SJCRH30 (cell line): Measurements from ENCODE around the gene OR6C76. TPM values are rescaled to one million over a fixed set of nuclear protein-coding genes. Genes with fewer than 3 reads are reported as not detected.
"Not testable (repeated sequence)": the region's sequence is repeated elsewhere in the genome, so short reads cannot be mapped to it uniquely, and the experiment has no call there.

Experiments used
- DNase-seq, 2 experiments: peaks; one replicate each; pipeline ENCODE4 v3.0.0-alpha.2; 2015 to 2020
- H3K27ac ChIP-seq: fragments of 250-450 bp; sonication (Bioruptor Pico); 2 replicates; pipeline ENCODE4 v1.5.1; 2020; ENCODE audit warnings: mild to moderate bottlenecking, moderate library complexity
- H3K27me3 ChIP-seq: fragments of 250-450 bp; sonication (Bioruptor Pico); 2 replicates; pipeline ENCODE4 v1.5.1; 2020; ENCODE audit warnings: mild to moderate bottlenecking, moderate library complexity
- H3K36me3 ChIP-seq: fragments of 250-450 bp; sonication (Bioruptor Pico); 2 replicates; pipeline ENCODE4 v1.5.1; 2020; ENCODE audit warnings: mild to moderate bottlenecking, moderate library complexity
- H3K4me1 ChIP-seq: fragments of 250-450 bp; sonication (Bioruptor Pico); 2 replicates; pipeline ENCODE4 v1.5.1; 2020; ENCODE audit warnings: mild to moderate bottlenecking, moderate library complexity
- H3K4me3 ChIP-seq: fragments of 250-450 bp; sonication (Bioruptor Pico); 2 replicates; pipeline ENCODE4 v1.5.1; 2020; ENCODE audit warnings: mild to moderate bottlenecking, moderate library complexity
- H3K9me3 ChIP-seq: fragments of 250-450 bp; sonication (Bioruptor Pico); replicated peaks from 2 replicates; pipeline ENCODE4 v1.5.1; 2020; ENCODE audit warnings: mild to moderate bottlenecking, moderate library complexity
- total RNA-seq: library from RNA; depleted of rRNA; stranded (reverse); fragments of >200 nt; shearing (Covaris generic); gene quantifications from 2 replicates; pipeline ENCODE4 v1.2.3, GENCODE V29; 2014; rRNA removed

Gene OR6C76
- not detected in 2 replicates for total RNA-seq

GRCh38 chr12:55425954-55426353 is at the start of gene OR6C76:
TSS of gene OR6C76 (plus strand) at chr12:55426254. CDS start at chr12:55426254, 0 bp downstream.
- no peak within 1 kb of the TSS for H3K27ac ChIP-seq
- no peak within 1 kb of the TSS for H3K4me3 ChIP-seq
- H3K4me1 ChIP-seq = no peaks in the 10 kb centered on the region
- no peak for DNase-seq
- no peaks in the 10 kb centered on the region for H3K9me3 ChIP-seq
- no peaks in the 10 kb centered on the region for H3K27me3 ChIP-seq
- no peaks in the 10 kb centered on the region for H3K36me3 ChIP-seq

GRCh38 chr12:55385891-55386290 is 40.2 kb upstream of the OR6C76 start:
- DNase-seq = no peak
- H3K27ac ChIP-seq = no peak overlapping the region
- H3K9me3 ChIP-seq = no peaks in the 10 kb centered on the region
- no peaks in the 10 kb centered on the region for H3K4me1 ChIP-seq
- no peaks in the 10 kb centered on the region for H3K27me3 ChIP-seq
- no peak overlapping the region for H3K4me3 ChIP-seq
- no peaks in the 10 kb centered on the region for H3K36me3 ChIP-seq

GRCh38 chr12:55392032-55392795 is 33.8 kb upstream of the OR6C76 start:
- Histone ChIP-seq H3K4me1 (no peaks in the 10 kb centered on the region), H3K9me3 (no peaks in the 10 kb centered on the region), H3K27ac (no peak overlapping the region), H3K4me3 (no peak overlapping the region), H3K36me3 (no peaks in the 10 kb centered on the region), H3K27me3 (peaks cover 2% of the 10 kb centered on the region; the same call in 1 of the 2 replicates)
- peak in 1 of 2 experiments; percentile 3 for DNase-seq

- Histone ChIP-seq H3K27me3 (peaks cover 2% of the 10 kb centered on the region; the same call in 1 of the 2 replicates), H3K36me3 (no peaks in the 10 kb centered on the region), H3K4me3 (no peak overlapping the region), H3K4me1 (no peaks in the 10 kb centered on the region), H3K27ac (no peak overlapping the region), H3K9me3 (no peaks in the 10 kb centered on the region)
- DNase-seq = no peak
These were observed 29.7 kb upstream of the OR6C76 start for GRCh38 chr12:55396326-55396725.

- Histone ChIP-seq H3K4me1 (no peaks in the 10 kb centered on the region), H3K4me3 (no peak within 1 kb of the TSS), H3K27me3 (no peaks in the 10 kb centered on the region; the same call in 1 of the 2 replicates), H3K36me3 (no peaks in the 10 kb centered on the region), H3K27ac (no peak within 1 kb of the TSS), H3K9me3 (no peaks in the 10 kb centered on the region)
- no peak for DNase-seq
These were observed 25.8 kb upstream of the OR6C76 start, which contains the start of gene OR6C65 for GRCh38 chr12:55400229-55400628. TSS of gene OR6C65 (plus strand) at chr12:55400529. CDS start at chr12:55400529, 0 bp downstream.

- H3K4me1 ChIP-seq = no peaks in the 10 kb centered on the region
- DNase-seq = no peak
- no peaks in the 10 kb centered on the region for H3K9me3 ChIP-seq
- no peaks in the 10 kb centered on the region for H3K27me3 ChIP-seq
- H3K27ac ChIP-seq = no peak overlapping the region
- H3K36me3 ChIP-seq = no peaks in the 10 kb centered on the region
- no peak overlapping the region for H3K4me3 ChIP-seq
These were observed 18.2 kb upstream of the OR6C76 start for GRCh38 chr12:55407866-55408265.

GRCh38 chr12:55409133-55409532 is 16.9 kb upstream of the OR6C76 start:
- not testable (repeated sequence) for H3K36me3 ChIP-seq, H3K27me3 ChIP-seq, H3K27ac ChIP-seq, H3K4me3 ChIP-seq, DNase-seq, H3K9me3 ChIP-seq, H3K4me1 ChIP-seq

- not testable (repeated sequence) for H3K36me3 ChIP-seq, DNase-seq, H3K9me3 ChIP-seq, H3K27ac ChIP-seq, H3K4me1 ChIP-seq, H3K27me3 ChIP-seq, H3K4me3 ChIP-seq
These were observed 13.9 kb upstream of the OR6C76 start for GRCh38 chr12:55412138-55412537.

- not testable (repeated sequence) for H3K9me3 ChIP-seq, H3K27ac ChIP-seq, H3K36me3 ChIP-seq, DNase-seq, H3K4me3 ChIP-seq, H3K4me1 ChIP-seq, H3K27me3 ChIP-seq
These were observed 12.3 kb upstream of the OR6C76 start for GRCh38 chr12:55413498-55414388.

GRCh38 chr12:55414396-55414823 is 11.6 kb upstream of the OR6C76 start:
- H3K27me3 ChIP-seq, DNase-seq, H3K36me3 ChIP-seq, H3K9me3 ChIP-seq, H3K4me3 ChIP-seq, H3K4me1 ChIP-seq, H3K27ac ChIP-seq: not testable (repeated sequence)

GRCh38 chr12:55414889-55415288 is 11.2 kb upstream of the OR6C76 start:
- H3K36me3 ChIP-seq, DNase-seq, H3K9me3 ChIP-seq, H3K27ac ChIP-seq, H3K4me1 ChIP-seq, H3K4me3 ChIP-seq, H3K27me3 ChIP-seq: not testable (repeated sequence)

GRCh38 chr12:55416961-55417360 is 9.1 kb upstream of the OR6C76 start:
- H3K27me3 ChIP-seq = no peaks in the 10 kb centered on the region
- H3K27ac ChIP-seq = no peak overlapping the region
- no peak overlapping the region for H3K4me3 ChIP-seq
- no peaks in the 10 kb centered on the region for H3K4me1 ChIP-seq
- H3K36me3 ChIP-seq = no peaks in the 10 kb centered on the region
- no peaks in the 10 kb centered on the region for H3K9me3 ChIP-seq
- DNase-seq = no peak

- no peaks in the 10 kb centered on the region for H3K36me3 ChIP-seq
- H3K27ac ChIP-seq = no peak overlapping the region
- no peak for DNase-seq
- no peaks in the 10 kb centered on the region for H3K27me3 ChIP-seq
- H3K4me3 ChIP-seq = no peak overlapping the region
- H3K4me1 ChIP-seq = no peaks in the 10 kb centered on the region
- H3K9me3 ChIP-seq = no peaks in the 10 kb centered on the region
These were observed 5.6 kb upstream of the OR6C76 start for GRCh38 chr12:55420307-55420962.

- Histone ChIP-seq H3K36me3 (no peaks in the 10 kb centered on the region), H3K27me3 (no peaks in the 10 kb centered on the region), H3K27ac (no peak overlapping the region), H3K9me3 (no peaks in the 10 kb centered on the region), H3K4me1 (no peaks in the 10 kb centered on the region), H3K4me3 (no peak overlapping the region)
- no peak for DNase-seq
These were observed 2.5 kb downstream of the OR6C76 start for GRCh38 chr12:55428331-55429243.
